Body of pancreas (tissue), 4 donors: ENCODE results near the gene DMRTB1. TPM values are rescaled to one million over a fixed set of nuclear protein-coding genes. Genes with fewer than 3 reads are reported as not detected.

Experiments
- ATAC-seq: fragments of 150-250 bp; one replicate; pipeline ENCODE4 v1.9.1; 2016
- DNase-seq, 4 donors: peaks; one replicate each; pipeline ENCODE4 v3.0.0-alpha.2; 2019
- H3K27ac ChIP-seq, 4 donors: fragments of 200-600 bp; sonication (generic); 1 replicate in 3 of 4; 2 replicates in 1 of 4; pipeline versions ENCODE4 v1.5.1 to v1.6.1; 2016 to 2019; ENCODE audit warnings: mild to moderate bottlenecking in 1 of 4, mixed read lengths in 1 of 4, moderate library complexity in 1 of 4
- H3K27me3 ChIP-seq, 2 donors: fragments of 200-600 bp; sonication (generic); one replicate each; pipeline ENCODE4 v1.6.0; 2016; ENCODE audit warnings: mild to moderate bottlenecking in 1 of 2
- H3K36me3 ChIP-seq, 2 donors: fragments of 200-600 bp; sonication (generic); replicated peaks in 1 of 2; 2 replicates each; pipeline ENCODE4 v1.5.1; 2016; ENCODE audit warnings: low read depth in 2 of 2; ENCODE audit not compliant: insufficient read depth in 1 of 2
- H3K4me1 ChIP-seq: fragments of 200-600 bp; sonication (generic); one replicate; pipeline ENCODE4 v1.6.0; 2016
- H3K4me3 ChIP-seq, 2 donors: fragments of 200-600 bp; sonication (generic); 1 replicate in 1 of 2; 2 replicates in 1 of 2; pipeline ENCODE4 v1.5.1; 2016 to 2019
- H3K9me3 ChIP-seq, 3 donors: fragments of 200-600 bp; sonication (generic); 1 replicate in 2 of 3; 2 replicates in 1 of 3; pipeline ENCODE4 v1.5.1; 2016
- POLR2A ChIP-seq, 3 donors: fragments of 450-650 bp; IDR thresholded peaks; one replicate each; pipeline ENCODE4 v1.6.1; 2016; ENCODE audit warnings: antibody characterized with exemption in 3 of 3, mild to moderate bottlenecking in 2 of 3
- WGBS, 2 donors: methylation state at CpG; one replicate each; pipeline ENCODE4 v1.1.5; 2017; 5-methylcytosine and 5-hydroxymethylcytosine counted together
- intact Hi-C: fragments of 100-400 bp; cut with DNase I; formaldehyde crosslinking; loops from one replicate; pipeline ENCODE4 v1.15.1; 2023
- total RNA-seq, 2 donors: library from RNA; depleted of rRNA; stranded (reverse); fragments of >200 nt; gene quantifications; one replicate each; pipeline ENCODE4 v1.1.0, GENCODE V29; 2016
- TF ChIP-seq, protein P1 (sequence below), 7 experiments: fragments of 450-650 bp in 4 of 7; fragments of 200-600 bp in 3 of 7; sonication (generic) in 3 of 7; IDR thresholded peaks; one replicate each; pipeline ENCODE4 v1.5.1; 2016 to 2019; ENCODE audit warnings: antibody characterized with exemption in 7 of 7

The DMRTB1 gene
- total RNA-seq, 2 donors from 2014 or later = not detected

DNA sequence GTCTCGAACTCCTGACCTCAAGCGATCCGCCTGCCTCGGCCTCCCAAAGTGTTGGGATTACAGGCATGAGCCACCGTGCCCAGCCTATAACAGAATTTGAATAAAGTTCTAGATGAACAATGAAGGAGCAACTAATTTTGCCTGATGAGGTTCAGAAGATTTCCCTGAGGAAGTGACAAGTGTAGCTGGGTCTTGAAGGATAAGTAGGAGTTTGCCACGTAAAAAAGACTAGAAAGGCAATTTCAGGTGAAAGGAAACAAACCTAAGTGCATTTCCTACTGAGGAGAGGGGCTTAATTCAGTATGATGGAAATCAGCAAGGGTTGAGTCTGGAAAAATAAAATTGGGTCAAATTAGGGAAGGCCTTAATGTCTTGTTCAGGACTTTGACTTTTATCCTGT is 18.6 kb upstream of the DMRTB1 start:
- Histone ChIP-seq H3K27me3 (no peaks in the 10 kb centered on the region), H3K36me3 (no peaks in the 10 kb centered on the region), H3K27ac (no peak overlapping the region), H3K4me1 (no peaks in the 10 kb centered on the region), H3K9me3 (no peaks in the 10 kb centered on the region), H3K4me3 (no peak overlapping the region)
- TF ChIP-seq POLR2A (IDR thresholded peaks at IDR 0.05) = no peak
- TF ChIP-seq, protein P1, sequence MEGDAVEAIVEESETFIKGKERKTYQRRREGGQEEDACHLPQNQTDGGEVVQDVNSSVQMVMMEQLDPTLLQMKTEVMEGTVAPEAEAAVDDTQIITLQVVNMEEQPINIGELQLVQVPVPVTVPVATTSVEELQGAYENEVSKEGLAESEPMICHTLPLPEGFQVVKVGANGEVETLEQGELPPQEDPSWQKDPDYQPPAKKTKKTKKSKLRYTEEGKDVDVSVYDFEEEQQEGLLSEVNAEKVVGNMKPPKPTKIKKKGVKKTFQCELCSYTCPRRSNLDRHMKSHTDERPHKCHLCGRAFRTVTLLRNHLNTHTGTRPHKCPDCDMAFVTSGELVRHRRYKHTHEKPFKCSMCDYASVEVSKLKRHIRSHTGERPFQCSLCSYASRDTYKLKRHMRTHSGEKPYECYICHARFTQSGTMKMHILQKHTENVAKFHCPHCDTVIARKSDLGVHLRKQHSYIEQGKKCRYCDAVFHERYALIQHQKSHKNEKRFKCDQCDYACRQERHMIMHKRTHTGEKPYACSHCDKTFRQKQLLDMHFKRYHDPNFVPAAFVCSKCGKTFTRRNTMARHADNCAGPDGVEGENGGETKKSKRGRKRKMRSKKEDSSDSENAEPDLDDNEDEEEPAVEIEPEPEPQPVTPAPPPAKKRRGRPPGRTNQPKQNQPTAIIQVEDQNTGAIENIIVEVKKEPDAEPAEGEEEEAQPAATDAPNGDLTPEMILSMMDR (IDR thresholded peaks at IDR 0.05) = no peak
- intact Hi-C loops = no loop called here
- no peak for ATAC-seq
- 93 to 96% methylated on average over 6 of the region's 6 CpGs for WGBS, 2 donors
- no peak for DNase-seq

DNA sequence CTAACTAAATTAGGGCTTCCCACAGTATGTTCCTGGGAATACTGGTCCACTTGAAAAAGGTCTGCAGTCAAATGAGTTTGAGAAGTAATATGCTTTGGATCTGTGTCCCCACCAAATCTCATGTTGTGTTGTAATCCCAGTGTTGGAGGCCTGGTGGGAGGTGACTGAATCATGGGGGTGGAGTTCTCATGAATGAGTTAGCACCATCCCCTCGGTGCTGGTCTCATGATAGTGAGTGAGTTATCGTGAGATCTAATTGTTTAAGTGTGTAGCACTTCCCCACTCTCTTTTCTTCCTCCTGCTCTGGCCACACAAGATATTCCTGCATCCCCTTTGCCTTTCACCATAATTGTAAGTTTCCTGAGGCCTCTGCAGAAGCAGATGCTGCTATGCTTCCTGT is 16.9 kb upstream of the DMRTB1 start:
- intact Hi-C loops = no loop called here
- no peak for ATAC-seq
- Histone ChIP-seq H3K27me3 (no peaks in the 10 kb centered on the region), H3K4me1 (no peaks in the 10 kb centered on the region), H3K27ac (no peak overlapping the region), H3K9me3 (no peaks in the 10 kb centered on the region), H3K4me3 (no peak overlapping the region), H3K36me3 (no peaks in the 10 kb centered on the region)
- no peak for TF ChIP-seq POLR2A (IDR thresholded peaks at IDR 0.05)
- TF ChIP-seq, protein P1 (IDR thresholded peaks at IDR 0.05) = no peak
- WGBS, 2 donors = 30 to 40% methylated on average over 2 of the region's 2 CpGs
- no peak for DNase-seq

DNA sequence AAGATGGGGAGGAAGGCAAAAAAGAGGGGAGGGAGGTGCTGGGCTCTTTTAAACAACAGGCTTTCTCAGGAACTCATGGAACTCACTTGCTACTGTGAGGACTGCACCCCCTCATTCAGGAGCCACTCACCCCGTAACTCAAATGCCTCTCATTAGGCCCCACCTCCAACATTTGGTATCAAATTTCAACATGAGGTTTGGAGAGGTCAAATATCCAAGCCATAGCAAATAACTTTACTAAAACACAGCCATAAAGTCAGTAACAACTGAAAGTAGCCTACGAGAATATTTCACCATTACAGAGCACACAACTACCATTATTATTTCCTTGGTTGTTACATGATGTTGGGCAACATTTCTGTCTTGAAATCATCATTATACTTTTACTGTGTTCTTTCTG is 13.1 kb upstream of the DMRTB1 start:
- H3K4me3 ChIP-seq = no peak overlapping the region
- DNase-seq (no peak), ATAC-seq (no peak)
- no peaks in the 10 kb centered on the region for H3K36me3 ChIP-seq
- intact Hi-C loops = no loop called here
- TF ChIP-seq, protein P1 (IDR thresholded peaks at IDR 0.05) = no peak
- TF ChIP-seq POLR2A (IDR thresholded peaks at IDR 0.05) = no peak
- H3K9me3 ChIP-seq = no peaks in the 10 kb centered on the region
- no peaks in the 10 kb centered on the region for H3K4me1 ChIP-seq
- WGBS, 2 donors = 56 to 65% methylated on average over 2 of the region's 2 CpGs
- H3K27me3 ChIP-seq = no peaks in the 10 kb centered on the region
- no peak overlapping the region for H3K27ac ChIP-seq

DNA sequence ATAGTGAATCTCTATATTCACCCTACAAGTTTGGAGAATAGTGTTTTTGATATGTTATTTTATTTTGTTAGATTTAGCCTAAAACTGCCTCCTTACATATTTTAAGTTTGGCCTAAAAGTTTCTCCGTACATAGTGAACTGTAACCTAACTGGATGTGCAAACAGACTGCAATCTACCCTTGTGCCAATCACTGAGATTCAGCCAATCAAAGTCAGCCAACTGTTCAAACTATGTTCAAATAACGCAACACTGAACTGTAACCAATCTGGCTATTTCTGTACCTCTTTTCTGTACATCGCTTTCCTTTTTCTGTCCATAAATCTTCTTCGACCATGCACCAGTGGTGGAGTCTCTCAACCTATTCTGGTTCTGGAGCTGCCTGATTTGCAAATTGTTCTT is 11.8 kb upstream of the DMRTB1 start:
- no peak overlapping the region for H3K4me3 ChIP-seq
- H3K9me3 ChIP-seq = no peaks in the 10 kb centered on the region
- intact Hi-C loops = no loop called here
- no peaks in the 10 kb centered on the region for H3K4me1 ChIP-seq
- no peak overlapping the region for H3K27ac ChIP-seq
- no peaks in the 10 kb centered on the region for H3K36me3 ChIP-seq
- DNase-seq (no peak), ATAC-seq (no peak)
- 59% methylated on average over 4 of the region's 4 CpGs for WGBS, 2 donors
- no peaks in the 10 kb centered on the region for H3K27me3 ChIP-seq
- TF ChIP-seq, protein P1 (IDR thresholded peaks at IDR 0.05) = no peak
- TF ChIP-seq POLR2A (IDR thresholded peaks at IDR 0.05) = no peak

DNA sequence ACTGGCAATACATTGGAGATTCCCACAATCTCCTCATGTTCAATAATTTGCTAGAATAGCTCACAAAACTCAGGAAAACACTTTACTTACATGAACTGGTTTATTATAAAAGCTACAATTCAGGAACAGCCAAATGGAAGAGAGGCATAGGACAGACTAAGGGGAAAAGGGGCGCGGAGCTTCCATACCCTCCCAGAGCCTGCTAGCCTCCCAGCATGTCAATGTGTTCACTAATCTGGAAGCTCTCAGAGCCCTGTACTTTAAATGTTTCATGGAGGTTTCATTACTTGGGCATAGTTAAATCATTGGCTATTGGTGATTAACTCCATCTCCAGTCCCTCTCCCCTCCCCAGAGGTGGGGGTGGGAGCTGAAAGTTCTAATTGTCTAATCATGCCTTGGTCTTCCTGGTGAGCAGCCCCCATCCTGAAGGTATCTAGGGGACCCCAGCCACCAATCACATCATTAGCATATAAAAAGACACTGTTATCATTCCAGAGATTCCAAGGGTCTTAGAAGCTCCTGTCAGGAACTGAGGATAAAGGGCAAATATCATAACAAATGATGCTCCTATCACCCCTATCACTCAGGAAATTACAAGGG is 10.9 kb upstream of the DMRTB1 start:
- H3K4me1 ChIP-seq = no peaks in the 10 kb centered on the region
- no peaks in the 10 kb centered on the region for H3K36me3 ChIP-seq
- no peak overlapping the region for H3K4me3 ChIP-seq
- 86% methylated on average over 2 of the region's 2 CpGs for WGBS, 2 donors
- DNase-seq (no peak), ATAC-seq (no peak)
- no peak for TF ChIP-seq POLR2A (IDR thresholded peaks at IDR 0.05)
- TF ChIP-seq, protein P1 (IDR thresholded peaks at IDR 0.05) = no peak
- no peak overlapping the region for H3K27ac ChIP-seq
- intact Hi-C loops = no loop called here
- no peaks in the 10 kb centered on the region for H3K9me3 ChIP-seq
- no peaks in the 10 kb centered on the region for H3K27me3 ChIP-seq
